K562 (cell line): Measurements from ENCODE around the gene TAF4. TPM values are rescaled to one million over a fixed set of nuclear protein-coding genes. Genes with fewer than 3 reads are reported as not detected.

Source experiments
- ATAC-seq: fragments of 200-7000 bp; cut with Tn5 transposase; 3 replicates; pipeline ENCODE4 v1.9.1; 2020; ENCODE audit warnings: moderate library complexity
- BruUV-seq: library from RNA; stranded (reverse); fragments of 400-500 nt; replicated peaks from 2 replicates; lab custom pipeline; 2021; lab: Mats Ljungman, UMichigan
- CTCF ChIA-PET: fragments of 300-600 bp; formaldehyde crosslinking; extraction: SDS; loops from one replicate; lab custom pipeline; 2021; ENCODE audit warnings: low intra/inter-chr PET ratio; lab: Yijun Ruan, JAX
- POLR2A ChIA-PET: fragments of 300-600, 350-650 bp; sonication (Branson Sonifier 250); formaldehyde crosslinking; extraction: SDS; loops from one replicate; lab custom pipeline; 2021; ENCODE audit warnings: antibody characterized with exemption, inconsistent platforms; lab: Yijun Ruan, JAX
- DNase-seq, 4 experiments: peaks; one replicate each; pipeline versions ENCODE4 v3.0.0 to v3.0.0-alpha.2; 2011 to 2018; ENCODE audit warnings: low spot score in 3 of 4, mixed read lengths in 3 of 4; ENCODE audit errors: extremely low read depth in 1 of 4
- FAIRE-seq: peaks from 2 replicates; lab custom pipeline; 2011; peaks lifted over from hg19 to GRCh38; lab: Jason Lieb, UNC
- H2AFZ ChIP-seq: 2 replicates; pipeline ENCODE4 v1.6.0; 2011; ENCODE audit warnings: low read depth, low read length, control low read depth, inconsistent platforms
- H3K27ac ChIP-seq: fragments of 200-600 bp; 3 replicates; pipeline ENCODE4 v1.8.0; 2011; ENCODE audit warnings: low read depth, mild to moderate bottlenecking, control low read depth, inconsistent platforms, low read length, moderate library complexity, mixed read lengths; ENCODE audit errors: extremely low read depth
- H3K27me3 ChIP-seq, 2 experiments: fragments of 300-600 bp in 1 of 2; 2 replicates in 1 of 2; 3 replicates in 1 of 2; pipeline versions ENCODE4 v1.6.0 to v1.8.0; 2011; ENCODE audit warnings: inconsistent platforms in 2 of 2, low read length in 2 of 2, mild to moderate bottlenecking in 1 of 2, mixed read lengths in 1 of 2, moderate library complexity in 1 of 2; ENCODE audit not compliant: control insufficient read depth in 2 of 2, insufficient read depth in 2 of 2
- H3K36me3 ChIP-seq: fragments of 300-600 bp; 3 replicates; pipeline ENCODE4 v1.8.0; 2011; ENCODE audit warnings: mild to moderate bottlenecking, low read length, inconsistent platforms; ENCODE audit not compliant: control insufficient read depth, insufficient read depth
- H3K4me1 ChIP-seq, 2 experiments: fragments of 200-600 bp in 1 of 2; replicated peaks in 1 of 2; 2 replicates in 1 of 2; 3 replicates in 1 of 2; pipeline versions ENCODE4 v1.5.1 to v1.8.0; 2011; ENCODE audit warnings: inconsistent platforms in 2 of 2, low read length in 2 of 2, mild to moderate bottlenecking in 1 of 2, mixed read lengths in 1 of 2, moderate library complexity in 1 of 2; ENCODE audit not compliant: control insufficient read depth in 2 of 2, insufficient read depth in 2 of 2
- H3K4me2 ChIP-seq: 2 replicates; pipeline ENCODE4 v1.6.1; 2011; ENCODE audit warnings: low read length, control low read depth, inconsistent platforms, mixed read lengths; ENCODE audit not compliant: insufficient read depth
- H3K4me3 ChIP-seq: fragments of 200-600 bp; sonication (generic), shearing (Covaris generic); 2 replicates; pipeline ENCODE4 v1.5.1; 2016; ENCODE audit warnings: control low read depth, inconsistent platforms
- H3K79me2 ChIP-seq: fragments of 200-600 bp; 3 replicates; pipeline ENCODE4 v1.8.0; 2011; ENCODE audit warnings: low read length, inconsistent platforms; ENCODE audit not compliant: control insufficient read depth, insufficient read depth
- H3K9ac ChIP-seq, 2 experiments: 2 replicates each; pipeline versions ENCODE4 v1.6.0 to v1.6.1; 2011; ENCODE audit warnings: low read depth in 2 of 2, low read length in 2 of 2, control low read depth in 1 of 2, inconsistent platforms in 1 of 2, mild to moderate bottlenecking in 1 of 2, mixed read lengths in 1 of 2; ENCODE audit not compliant: insufficient read depth in 1 of 2
- H3K9me1 ChIP-seq: one replicate; pipeline ENCODE4 v1.6.0; 2011; ENCODE audit warnings: inconsistent platforms, mild to moderate bottlenecking, low read length, moderate library complexity; ENCODE audit not compliant: control insufficient read depth, insufficient read depth
- H3K9me3 ChIP-seq: replicated peaks from 2 replicates; pipeline ENCODE4 v1.5.1; 2011; ENCODE audit warnings: low read depth, low read length, inconsistent platforms; ENCODE audit not compliant: control insufficient read depth, insufficient read depth
- H4K20me1 ChIP-seq: replicated peaks from 2 replicates; pipeline ENCODE4 v1.6.1; 2011; ENCODE audit warnings: low read length, inconsistent platforms, mixed read lengths; ENCODE audit not compliant: control insufficient read depth, insufficient read depth
- ARID3B ChIP-seq: fragments of 250-450 bp; sonication (Bioruptor Pico); IDR thresholded peaks from 2 replicates; pipeline ENCODE4 v1.4.0; 2020; ENCODE audit warnings: borderline replicate concordance
- BCOR ChIP-seq: fragments of 450-650 bp; IDR thresholded peaks from 2 replicates; pipeline ENCODE4 v1.6.1; 2016
- GTF2A2 ChIP-seq: IDR thresholded peaks from 2 replicates; pipeline ENCODE4 v1.6.1; 2016; ENCODE audit warnings: mild to moderate bottlenecking, missing genetic modification characterization, missing compliant biosample characterization
- TCF7 ChIP-seq: sonication (generic); IDR thresholded peaks from 2 replicates; pipeline ENCODE4 v1.6.1; 2016; ENCODE audit warnings: antibody characterized with exemption, borderline replicate concordance
- USF2 ChIP-seq: sonication (generic); formaldehyde crosslinking; IDR thresholded peaks from 2 replicates; pipeline ENCODE4 v1.5.0; 2020; ENCODE audit warnings: missing genetic modification reagents
- ZBTB5 ChIP-seq: fragments of 450-650 bp; IDR thresholded peaks from 2 replicates; pipeline ENCODE4 v1.6.1; 2017; ENCODE audit warnings: antibody characterized with exemption
- WGBS: fragments of 100-300 bp; shearing (Covaris generic); methylation state at CpG from one replicate; pipeline ENCODE4 v1.1.6; 2016; ENCODE audit warnings: low coverage, mixed read lengths; ENCODE audit not compliant: insufficient coverage; ENCODE audit errors: missing lambda C conversion rate; 5-methylcytosine and 5-hydroxymethylcytosine counted together
- in situ Hi-C: fragments of 300-500 bp; cut with MboI; formaldehyde crosslinking; loops from 4 replicates; pipeline ENCODE4 v1.15.0; 2018; ENCODE audit warnings: inconsistent platforms, mixed read lengths
- intact Hi-C: fragments of 100-400 bp; cut with micrococcal nuclease; formaldehyde crosslinking; loops from 2 replicates; pipeline ENCODE4 v1.14.2; 2022
- polyA plus RNA-seq, 8 experiments: library from polyadenylated mRNA; depleted of rRNA in 4 of 8; stranded (reverse) in 5 of 8; unstranded in 3 of 8; fragments of >200 nt; fragmentation: Nextera tagmentation in 2 of 8; fragmentation: Illumina TruSeq in 1 of 8; extraction: Ambion mirVana in 2 of 8; extraction: Trizol in 1 of 8; gene quantifications; 2 replicates each; pipeline versions ENCODE4 v1.2.1 to v1.2.3, GENCODE V29; 2011 to 2014; ENCODE audit warnings: inconsistent platforms in 1 of 8, missing spikeins in 1 of 8
- total RNA-seq, 7 experiments: library from RNA; depleted of rRNA in 6 of 7; stranded (reverse); fragments of >200 nt in 6 of 7; fragmentation: Illumina TruSeq in 2 of 7; extraction: Trizol in 2 of 7; gene quantifications; 2 replicates each; pipeline versions ENCODE4 v1.2.1 to v1.2.3, GENCODE V29; 2011 to 2021; ENCODE audit warnings: low replicate concordance in 1 of 7

Gene TAF4
- total and polyA plus RNA-seq, 9 of the 15 experiments (the other 6 are each of a cell fraction or from before 2014, with no cell fraction given), result 0.44 to 28.3 (median 5.6) TPM

GRCh38 chr20:61926796-61927192 lies 138.9 kb downstream of the TAF4 start (continued):
- no peak for TF ChIP-seq ARID3B (CRISPR knock-in tag)
- peak; percentile 13; the same call in 1 of the 2 replicates for TF ChIP-seq USF2
- no peak for TF ChIP-seq ZBTB5
- TF ChIP-seq TCF7, result no peak

- DNase-seq, result no peak
- FAIRE-seq, result no peak
- no peaks in the 10 kb centered on the region for H3K36me3 ChIP-seq
- no peak overlapping the region for H2AFZ ChIP-seq
- H3K9me1 ChIP-seq, result no peaks in the 10 kb centered on the region
- H4K20me1 ChIP-seq, result peaks cover 4% of the 10 kb centered on the region; the same call in 1 of the 2 replicates
- POLR2A ChIA-PET, result no interaction called here
- H3K4me1 ChIP-seq, result peaks cover 6 to 49% of the 10 kb centered on the region in 2 experiments; a peak in 4 of 5 replicates
- TF ChIP-seq GTF2A2 (tag) (no peak), BCOR (0 out of 2 replicates have a peak, but pooled peaks have one; percentile 7)
- in situ Hi-C loops, result no loop called here
- H3K79me2 ChIP-seq, result no peaks in the 10 kb centered on the region
- no peak overlapping the region for H3K4me3 ChIP-seq
- no peak for ATAC-seq
- no TSS peak for BruUV-seq
- CTCF ChIA-PET, result no interaction called here
- WGBS, result 13% methylated on average over 13 of the region's 14 CpGs
- H3K27me3 ChIP-seq, result peaks cover 24 to 77% of the 10 kb centered on the region in 2 experiments
- no peak overlapping the region for H3K4me2 ChIP-seq
- intact Hi-C loops, result no loop called here
- H3K27ac ChIP-seq, result no peak overlapping the region
- H3K9me3 ChIP-seq, result no peaks in the 10 kb centered on the region; the same call in 1 of the 2 replicates
- H3K9ac ChIP-seq, result peak overlapping the region in 1 of 2 experiments; percentile 35; a peak in 1 of 4 replicates
These were observed 139.4 kb downstream of the TAF4 start for GRCh38 chr20:61926253-61926613.
